ENCODE measurements around the gene CSNK1D. TPM values are rescaled to one million over a fixed set of nuclear protein-coding genes. Genes with fewer than 3 reads are reported as not detected.
A peak's percentile ranks its signal among the peaks of the same experiment; 100 is the strongest.

CSNK1D gene
- 108 TPM for polyA plus RNA-seq (2013, experiment 1 of 2)
- 105 TPM for polyA plus RNA-seq (2013, experiment 2 of 2)

DNA sequence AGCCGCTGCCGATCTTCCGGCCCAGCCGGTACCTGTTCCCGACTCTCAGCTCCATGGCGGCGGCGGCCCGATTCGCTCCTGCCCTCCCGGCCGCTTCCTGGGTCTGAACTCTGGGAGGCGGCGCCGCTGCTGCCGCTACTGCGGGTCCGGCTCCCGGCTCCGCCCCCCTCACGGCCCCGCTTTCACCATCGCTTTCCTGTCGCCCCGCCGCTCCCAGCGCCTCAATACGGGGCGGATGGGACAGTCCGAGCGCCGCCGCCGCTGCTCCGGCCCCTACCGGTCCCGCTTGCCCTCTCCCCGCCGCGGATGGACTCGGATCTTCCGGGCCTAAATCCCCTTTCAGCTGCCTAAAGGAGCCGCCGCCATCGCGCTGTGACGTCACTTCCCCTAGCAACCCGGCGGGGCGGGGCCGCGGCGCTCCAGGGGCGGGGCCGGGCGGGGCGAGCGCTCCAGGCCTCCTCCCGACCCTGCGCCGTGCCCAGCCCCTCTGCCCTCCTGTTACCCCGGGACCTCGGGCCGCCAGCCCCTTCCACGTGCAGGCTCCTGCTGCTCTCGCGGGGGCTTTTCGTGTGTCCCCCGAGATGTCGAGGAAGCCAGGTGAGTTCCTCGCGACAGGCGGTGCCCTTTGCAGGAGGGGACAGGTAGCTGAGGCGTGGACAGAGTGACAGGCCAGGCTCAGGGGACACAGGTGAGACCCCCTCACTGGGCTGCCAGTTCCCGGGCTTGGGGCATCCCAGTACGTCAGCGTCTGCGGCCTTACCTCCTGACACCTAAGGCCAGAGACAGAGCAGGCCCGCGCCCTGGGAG, at the start of gene CSNK1D:
CSNK1D (minus strand) TSS at position 374 of the 807 bp plus-strand sequence; CDS start at position 55, 319 bp downstream.
- H3K4me3 ChIP-seq (ENCODE audit: extremely low read depth, insufficient read depth, low read length, poor library complexity, severe bottlenecking): peak within 1 kb of the TSS; percentile 90
- peak within 1 kb of the TSS; percentile 100 for H3K27ac ChIP-seq (ENCODE audit: low read depth, low read length, severe bottlenecking)
- peaks cover 37% of the 10 kb centered on the region for H3K36me3 ChIP-seq (ENCODE audit: control insufficient read depth, insufficient read depth, low read length)
- 4 to 6% methylated on average over 59 to 76 of the region's 80 CpGs for WGBS, 2 experiments (ENCODE audit: insufficient coverage in 2 of 2)
- peaks cover 14% of the 10 kb centered on the region for H3K4me1 ChIP-seq (ENCODE audit: control insufficient read depth, insufficient read depth, low read length, poor library complexity, severe bottlenecking)
- no peaks in the 10 kb centered on the region for H3K9me3 ChIP-seq (ENCODE audit: control insufficient read depth, low read length)

DNA sequence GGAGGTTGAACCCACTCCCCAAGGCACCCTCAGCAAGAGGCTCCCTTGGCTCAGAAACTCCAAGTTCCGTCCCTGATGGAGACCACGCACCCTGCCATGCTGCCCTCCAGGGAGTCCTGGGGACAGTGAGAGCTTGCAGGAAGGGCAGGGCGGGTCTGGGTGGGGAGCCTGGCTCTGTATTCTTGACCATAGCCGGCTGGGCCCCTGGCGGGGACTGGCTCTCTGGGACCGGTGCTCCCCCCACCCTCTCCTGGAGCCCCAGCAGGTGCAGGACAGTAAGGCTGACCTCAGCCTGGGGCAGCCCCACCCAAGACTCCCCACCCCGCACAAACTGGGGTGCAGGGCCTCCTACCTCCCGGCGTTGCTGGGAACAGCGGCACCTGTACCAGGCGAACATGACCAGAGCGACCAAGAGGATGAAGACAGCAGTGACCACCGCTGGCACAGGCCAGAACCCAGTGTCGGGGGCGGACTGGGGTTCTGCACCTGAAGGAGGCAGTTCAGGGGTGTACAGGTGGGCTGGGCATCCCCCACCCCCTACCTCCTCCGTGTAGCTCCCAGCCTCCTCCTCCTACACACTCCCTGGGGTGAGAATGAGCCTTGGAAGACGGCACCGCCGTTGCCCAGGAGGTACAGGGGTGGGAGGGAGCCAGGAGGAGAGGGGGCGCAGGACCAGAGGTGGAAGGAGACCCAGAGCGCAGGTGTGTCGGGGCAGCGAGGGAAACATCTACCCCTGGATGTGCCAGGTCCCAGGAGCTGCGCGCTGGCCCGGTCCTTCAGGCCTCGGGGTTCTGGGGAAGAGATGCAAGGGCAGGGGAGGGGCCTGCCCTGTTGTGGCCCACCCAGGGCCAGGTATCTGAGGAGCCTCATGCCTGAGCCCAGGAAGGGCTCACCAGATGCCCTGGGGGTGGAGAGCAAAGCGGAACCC, 49.3 kb upstream of the CSNK1D start:
- 84 to 88% methylated on average over 11 to 18 of the region's 28 CpGs for WGBS, 2 experiments (ENCODE audit: insufficient coverage in 2 of 2)
- H3K9me3 ChIP-seq (ENCODE audit: control insufficient read depth, low read length): no peaks in the 10 kb centered on the region
- H3K36me3 ChIP-seq (ENCODE audit: control insufficient read depth, insufficient read depth, low read length): no peaks in the 10 kb centered on the region

GRCh38 chr17:82321947-82322466, 48.5 kb upstream of the CSNK1D start:
- 91 to 93% methylated on average over 4 to 12 of the region's 21 CpGs for WGBS, 2 experiments (ENCODE audit: insufficient coverage in 2 of 2)
- H3K9me3 ChIP-seq (ENCODE audit: control insufficient read depth, low read length): no peaks in the 10 kb centered on the region
- no peak overlapping the region for H3K27ac ChIP-seq (ENCODE audit: low read depth, low read length, severe bottlenecking)
- no peak overlapping the region for H3K4me3 ChIP-seq (ENCODE audit: extremely low read depth, insufficient read depth, low read length, poor library complexity, severe bottlenecking)
- peaks cover 3% of the 10 kb centered on the region for H3K4me1 ChIP-seq (ENCODE audit: control insufficient read depth, insufficient read depth, low read length, poor library complexity, severe bottlenecking)
- no peaks in the 10 kb centered on the region for H3K36me3 ChIP-seq (ENCODE audit: control insufficient read depth, insufficient read depth, low read length)

More for the DNA sequence above, 49.3 kb upstream of the CSNK1D start:
- Histone ChIP-seq H3K4me3 (ENCODE audit: extremely low read depth, insufficient read depth, low read length, poor library complexity, severe bottlenecking) (no peak overlapping the region), H3K27ac (ENCODE audit: low read depth, low read length, severe bottlenecking) (no peak overlapping the region), H3K4me1 (ENCODE audit: control insufficient read depth, insufficient read depth, low read length, poor library complexity, severe bottlenecking) (no peaks in the 10 kb centered on the region)

DNA sequence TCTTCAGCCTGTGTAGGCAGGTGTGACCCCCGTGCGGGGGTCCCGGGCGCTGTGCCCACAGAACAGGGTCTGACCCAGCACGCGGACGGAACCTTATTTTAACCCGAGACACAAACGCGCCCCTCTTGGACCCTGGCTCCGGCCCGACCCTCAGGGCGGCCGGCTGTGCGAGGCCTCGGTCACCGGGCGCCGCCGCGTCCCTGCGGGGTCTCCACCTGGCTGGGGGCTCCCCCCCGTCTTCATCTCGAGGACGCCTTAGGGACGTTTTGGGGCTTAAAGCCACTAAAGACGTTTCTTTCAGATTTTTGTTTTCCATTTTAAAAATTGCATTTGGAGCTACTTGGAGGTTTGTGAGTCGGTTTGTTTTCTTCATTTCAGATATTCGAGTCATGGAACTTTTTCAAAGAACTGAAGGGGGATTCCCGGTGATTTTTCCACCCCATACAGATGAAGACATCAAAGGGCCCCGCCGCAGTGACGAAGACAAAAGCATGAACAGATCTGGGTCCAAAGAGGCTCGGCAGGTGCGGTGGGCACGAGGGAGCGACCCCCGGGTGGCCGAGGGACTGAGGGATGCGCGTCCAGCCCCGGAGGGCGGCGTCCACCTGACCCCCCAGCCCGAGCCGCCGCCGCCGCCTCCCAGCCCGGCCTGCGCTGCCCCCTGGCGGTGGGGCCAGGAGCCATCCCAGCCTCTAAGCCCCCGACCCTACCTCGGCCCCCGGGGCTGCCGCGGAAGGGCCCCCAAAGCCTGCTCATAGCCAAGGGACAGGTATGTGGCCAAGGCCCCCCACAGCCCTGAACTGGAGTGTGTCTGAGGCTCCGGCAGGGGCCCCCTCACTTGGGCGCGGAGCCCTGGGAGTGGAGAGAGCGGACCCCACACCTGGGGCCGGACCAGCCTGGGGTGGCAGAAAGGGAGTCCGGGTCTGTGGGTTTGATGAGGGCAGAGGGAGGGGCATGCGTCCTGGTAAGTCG, 47.7 kb upstream of the CSNK1D start:
- Histone ChIP-seq H3K4me3 (ENCODE audit: extremely low read depth, insufficient read depth, low read length, poor library complexity, severe bottlenecking) (no peak overlapping the region), H3K36me3 (ENCODE audit: control insufficient read depth, insufficient read depth, low read length) (no peaks in the 10 kb centered on the region), H3K27ac (ENCODE audit: low read depth, low read length, severe bottlenecking) (no peak overlapping the region), H3K4me1 (ENCODE audit: control insufficient read depth, insufficient read depth, low read length, poor library complexity, severe bottlenecking) (peaks cover 3% of the 10 kb centered on the region), H3K9me3 (ENCODE audit: control insufficient read depth, low read length) (no peaks in the 10 kb centered on the region)
- 54 to 55% methylated on average over 46 to 55 of the region's 65 CpGs for WGBS, 2 experiments (ENCODE audit: insufficient coverage in 2 of 2)

- Histone ChIP-seq H3K9me3 (ENCODE audit: control insufficient read depth, low read length) (no peaks in the 10 kb centered on the region), H3K4me1 (ENCODE audit: control insufficient read depth, insufficient read depth, low read length, poor library complexity, severe bottlenecking) (peaks cover 3% of the 10 kb centered on the region), H3K36me3 (ENCODE audit: control insufficient read depth, insufficient read depth, low read length) (no peaks in the 10 kb centered on the region), H3K4me3 (ENCODE audit: extremely low read depth, insufficient read depth, low read length, poor library complexity, severe bottlenecking) (no peak overlapping the region), H3K27ac (ENCODE audit: low read depth, low read length, severe bottlenecking) (no peak overlapping the region)
- WGBS, 2 experiments (ENCODE audit: insufficient coverage in 2 of 2): 84% methylated on average over 18 to 22 of the region's 26 CpGs
Measured at GRCh38 chr17:82320140-82320840, 46.8 kb upstream of the CSNK1D start.

- Histone ChIP-seq H3K9me3 (ENCODE audit: control insufficient read depth, low read length) (no peaks in the 10 kb centered on the region), H3K4me1 (ENCODE audit: control insufficient read depth, insufficient read depth, low read length, poor library complexity, severe bottlenecking) (peaks cover 3% of the 10 kb centered on the region), H3K27ac (ENCODE audit: low read depth, low read length, severe bottlenecking) (no peak overlapping the region), H3K4me3 (ENCODE audit: extremely low read depth, insufficient read depth, low read length, poor library complexity, severe bottlenecking) (no peak overlapping the region), H3K36me3 (ENCODE audit: control insufficient read depth, insufficient read depth, low read length) (no peaks in the 10 kb centered on the region)
- 95 to 97% methylated on average over 34 to 35 of the region's 35 CpGs for WGBS, 2 experiments (ENCODE audit: insufficient coverage in 2 of 2)
Measured at GRCh38 chr17:82319619-82320062, 46.1 kb upstream of the CSNK1D start.

DNA sequence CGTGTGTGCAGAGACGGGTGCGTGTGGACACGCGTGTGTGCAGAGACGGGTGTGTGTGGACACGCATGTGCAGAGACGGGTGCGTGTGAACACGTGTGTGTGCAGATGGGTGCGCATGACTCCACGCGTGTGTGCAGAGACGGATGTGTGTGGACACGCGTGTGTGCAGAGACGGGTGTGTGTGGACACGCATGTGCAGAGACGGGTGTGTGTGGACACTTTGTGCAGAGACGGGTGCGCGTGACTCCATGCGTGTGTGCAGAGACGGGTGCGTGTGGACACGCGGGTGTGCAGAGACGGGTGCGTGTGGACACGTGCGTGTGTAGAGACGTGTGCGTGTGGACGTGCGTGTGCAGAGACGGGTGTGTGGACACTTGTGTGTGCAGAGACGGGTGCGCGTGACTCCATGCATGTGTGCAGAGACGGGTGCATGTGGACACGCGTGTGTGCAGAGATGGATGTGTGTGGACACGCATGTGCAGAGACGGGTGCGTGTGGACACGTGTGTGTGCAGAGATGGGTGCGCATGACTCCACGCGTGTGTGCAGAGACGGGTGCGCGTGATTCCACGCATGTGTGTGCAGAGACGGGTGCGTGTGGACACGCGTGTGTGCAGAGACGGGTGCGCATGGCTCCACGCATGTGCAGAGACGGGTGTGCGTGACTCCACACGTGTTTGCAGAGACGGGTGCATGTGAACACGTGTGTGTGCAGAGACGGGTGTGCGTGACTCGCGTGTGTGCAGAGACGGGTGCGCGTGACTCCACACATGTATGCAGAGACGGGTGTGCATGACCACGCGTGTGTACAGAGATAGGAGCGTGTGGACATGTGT, 45.5 kb upstream of the CSNK1D start:
- Histone ChIP-seq H3K4me1 (ENCODE audit: control insufficient read depth, insufficient read depth, low read length, poor library complexity, severe bottlenecking) (peaks cover 3% of the 10 kb centered on the region), H3K4me3 (ENCODE audit: extremely low read depth, insufficient read depth, low read length, poor library complexity, severe bottlenecking) (no peak overlapping the region), H3K9me3 (ENCODE audit: control insufficient read depth, low read length) (no peaks in the 10 kb centered on the region), H3K36me3 (ENCODE audit: control insufficient read depth, insufficient read depth, low read length) (no peaks in the 10 kb centered on the region), H3K27ac (ENCODE audit: low read depth, low read length, severe bottlenecking) (no peak overlapping the region)
- WGBS, 2 experiments (ENCODE audit: insufficient coverage in 2 of 2): 97% methylated on average over 71 to 76 of the region's 76 CpGs

DNA sequence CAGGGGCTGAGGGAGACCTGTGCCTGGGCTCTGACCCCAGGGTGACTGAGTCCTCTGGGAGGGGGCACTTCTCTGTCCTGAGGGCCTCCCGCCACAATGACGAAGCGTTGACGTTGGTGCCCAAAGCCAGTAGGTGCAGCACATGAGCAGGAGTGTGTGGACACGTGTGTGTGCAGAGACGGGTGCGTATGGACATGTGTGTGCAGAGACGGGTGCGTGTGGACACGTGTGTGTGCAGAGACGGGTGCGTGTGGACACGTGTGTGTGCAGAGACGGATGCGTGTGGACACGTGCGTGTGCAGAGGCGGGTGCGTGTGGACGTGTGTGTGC, 44.6 kb upstream of the CSNK1D start:
- Histone ChIP-seq H3K4me1 (ENCODE audit: control insufficient read depth, insufficient read depth, low read length, poor library complexity, severe bottlenecking) (peaks cover 3% of the 10 kb centered on the region), H3K27ac (ENCODE audit: low read depth, low read length, severe bottlenecking) (no peak overlapping the region), H3K9me3 (ENCODE audit: control insufficient read depth, low read length) (no peaks in the 10 kb centered on the region), H3K36me3 (ENCODE audit: control insufficient read depth, insufficient read depth, low read length) (no peaks in the 10 kb centered on the region), H3K4me3 (ENCODE audit: extremely low read depth, insufficient read depth, low read length, poor library complexity, severe bottlenecking) (no peak overlapping the region)
- WGBS, 2 experiments (ENCODE audit: insufficient coverage in 2 of 2): 96 to 97% methylated on average over 20 of the region's 20 CpGs

Data from mesodermal cell (in vitro differentiated cells).